Aorta (tissue), 5 donors: ENCODE measurements around the gene KLK8. TPM values are rescaled to one million over a fixed set of nuclear protein-coding genes. Genes with fewer than 3 reads are reported as not detected.

Experiments
- ATAC-seq: fragments of 200-7000 bp; cut with Tn5 transposase; one replicate; pipeline ENCODE4 v1.9.1; 2022; ENCODE audit warnings: moderate library complexity; ENCODE audit not compliant: low FRiP score
- DNase-seq, 2 donors: peaks; one replicate each; pipeline ENCODE4 v3.0.0-alpha.2; 2020
- H3K27ac ChIP-seq, 2 donors: one replicate each; pipeline ENCODE4 v1.5.1; 2013; ENCODE audit warnings: low read length in 2 of 2, mild to moderate bottlenecking in 2 of 2, moderate library complexity in 2 of 2, control low read depth in 1 of 2, inconsistent platforms in 1 of 2, low read depth in 1 of 2
- H3K27me3 ChIP-seq, 2 donors: one replicate each; pipeline ENCODE4 v1.6.1; 2013; ENCODE audit warnings: control low read depth in 1 of 2, low read length in 1 of 2, mild to moderate bottlenecking in 1 of 2, moderate library complexity in 1 of 2; ENCODE audit not compliant: insufficient read depth in 2 of 2, control insufficient read depth in 1 of 2
- H3K36me3 ChIP-seq, 2 donors: one replicate each; pipeline ENCODE4 v1.6.1; 2013; ENCODE audit warnings: control low read depth in 1 of 2, low read length in 1 of 2, mild to moderate bottlenecking in 1 of 2; ENCODE audit not compliant: insufficient read depth in 2 of 2, control insufficient read depth in 1 of 2
- H3K4me1 ChIP-seq, 2 donors: one replicate each; pipeline ENCODE4 v1.6.1; 2013; ENCODE audit warnings: low read length in 2 of 2, control low read depth in 1 of 2, mild to moderate bottlenecking in 1 of 2, moderate library complexity in 1 of 2; ENCODE audit not compliant: insufficient read depth in 2 of 2, control insufficient read depth in 1 of 2
- H3K4me3 ChIP-seq, 2 donors: one replicate each; pipeline ENCODE4 v1.5.1; 2013; ENCODE audit warnings: low read length in 2 of 2, control low read depth in 1 of 2, mild to moderate bottlenecking in 1 of 2
- H3K9me3 ChIP-seq: one replicate; pipeline ENCODE4 v1.6.1; 2013; ENCODE audit warnings: mild to moderate bottlenecking, low read length; ENCODE audit not compliant: control insufficient read depth
- WGBS, 2 donors: extraction: QIAGEN DNeasy Blood & Tissue Kit; methylation state at CpG; one replicate each; pipeline ENCODE4 v1.1.7; 2013; 5-methylcytosine and 5-hydroxymethylcytosine counted together
- intact Hi-C, 2 donors: fragments of 100-400 bp; cut with DNase I; formaldehyde crosslinking; loops; one replicate each; pipeline versions ENCODE4 v1.14.2 to v1.15.0; 2022
- polyA plus RNA-seq, 2 donors: library from polyadenylated mRNA; stranded (reverse); fragments of 200-250 nt; gene quantifications; one replicate each; pipeline ENCODE4 v1.2.3, GENCODE V29; 2013
- total RNA-seq, 2 donors: library from RNA; stranded (reverse); fragmentation: NEBNext Ultra II Directional; extraction: Animal tissue kit (Norgen Biotek cat#: 25700); gene quantifications; one replicate each; pipeline ENCODE4 v1.2.1, GENCODE V29; 2021
- donor health status: healthy with polysubstance abuse.
- donor health status: Bipolar disorder and iron deficiency.
- donor health status: DM: no; HTN: no; CAD: no.
- donor health status: DM: no; HTN: no; CAD: no.
- donor health status: DM: yes; HTN: yes; CAD: no.

Gene KLK8
- total and polyA plus RNA-seq, 4 donors: not detected

- Histone ChIP-seq H3K27me3 (no peaks in the 10 kb centered on the region), H3K4me1 (no peaks in the 10 kb centered on the region), H3K36me3 (no peaks in the 10 kb centered on the region), H3K4me3 (no peak overlapping the region), H3K9me3 (no peaks in the 10 kb centered on the region), H3K27ac (no peak overlapping the region)
- ATAC-seq: no peak
- 60 to 62% methylated on average over 11 of the region's 11 CpGs for WGBS, 2 donors
- no peak for DNase-seq
- intact Hi-C loops: no loop called here
These were observed 19.7 kb downstream of the KLK8 start for GRCh38 chr19:50981587-50982146.

GRCh38 chr19:50980208-50980607, 21.2 kb downstream of the KLK8 start:
- H3K27ac ChIP-seq: no peak overlapping the region
- H3K36me3 ChIP-seq: no peaks in the 10 kb centered on the region
- no peaks in the 10 kb centered on the region for H3K4me1 ChIP-seq
- H3K27me3 ChIP-seq: no peaks in the 10 kb centered on the region
- WGBS, 2 donors: 56 to 60% methylated on average over 13 of the region's 13 CpGs
- DNase-seq (no peak), ATAC-seq (no peak)
- intact Hi-C loops: no loop called here
- H3K9me3 ChIP-seq: no peaks in the 10 kb centered on the region
- no peak overlapping the region for H3K4me3 ChIP-seq

- no peak overlapping the region for H3K4me3 ChIP-seq
- no peaks in the 10 kb centered on the region for H3K27me3 ChIP-seq
These were observed 21.6 kb downstream of the KLK8 start for GRCh38 chr19:50979758-50980157.

GRCh38 chr19:50978772-50979390, 22.5 kb downstream of the KLK8 start:
- ATAC-seq (no peak), DNase-seq (no peak)
- no peaks in the 10 kb centered on the region for H3K9me3 ChIP-seq
- intact Hi-C loops: no loop called here
- no peak overlapping the region for H3K4me3 ChIP-seq
- no peaks in the 10 kb centered on the region for H3K27me3 ChIP-seq
- H3K27ac ChIP-seq: no peak overlapping the region
- H3K4me1 ChIP-seq: no peaks in the 10 kb centered on the region
- WGBS, 2 donors: 51% methylated on average over 5 of the region's 5 CpGs
- H3K36me3 ChIP-seq: no peaks in the 10 kb centered on the region

More at GRCh38 chr19:50979758-50980157, 21.6 kb downstream of the KLK8 start:
- intact Hi-C loops: no loop called here
- WGBS, 2 donors: 17 to 18% methylated on average over 8 of the region's 8 CpGs
- Histone ChIP-seq H3K9me3 (no peaks in the 10 kb centered on the region), H3K27ac (no peak overlapping the region), H3K36me3 (no peaks in the 10 kb centered on the region), H3K4me1 (no peaks in the 10 kb centered on the region)
- DNase-seq: peak in 1 of 2 donors; percentile 25
- no peak for ATAC-seq

GRCh38 chr19:50977626-50978025, 23.8 kb downstream of the KLK8 start:
- no peak overlapping the region for H3K4me3 ChIP-seq
- 68 to 73% methylated on average over 4 of the region's 4 CpGs for WGBS, 2 donors
- no peaks in the 10 kb centered on the region for H3K27me3 ChIP-seq
- H3K9me3 ChIP-seq: no peaks in the 10 kb centered on the region
- no peaks in the 10 kb centered on the region for H3K4me1 ChIP-seq
- DNase-seq (no peak), ATAC-seq (no peak)
- no peaks in the 10 kb centered on the region for H3K36me3 ChIP-seq
- no peak overlapping the region for H3K27ac ChIP-seq
- intact Hi-C loops: no loop called here

- no peak overlapping the region for H3K27ac ChIP-seq
- no peaks in the 10 kb centered on the region for H3K27me3 ChIP-seq
- no peak for ATAC-seq
- intact Hi-C loops: no loop called here
- no peak for DNase-seq
- no peaks in the 10 kb centered on the region for H3K9me3 ChIP-seq
- WGBS, 2 donors: 15 to 19% methylated on average over 7 to 8 of the region's 8 CpGs
- H3K36me3 ChIP-seq: no peaks in the 10 kb centered on the region
- H3K4me1 ChIP-seq: no peaks in the 10 kb centered on the region
- H3K4me3 ChIP-seq: no peak overlapping the region
These were observed 25.6 kb downstream of the KLK8 start for GRCh38 chr19:50975766-50976165.

GRCh38 chr19:50974702-50975556, 26.5 kb downstream of the KLK8 start:
- 2 to 19% methylated on average over 2 to 9 of the region's 9 CpGs for WGBS, 2 donors
- intact Hi-C loops: no loop called here
- no peaks in the 10 kb centered on the region for H3K27me3 ChIP-seq
- DNase-seq: no peak
- no peaks in the 10 kb centered on the region for H3K9me3 ChIP-seq
- no peaks in the 10 kb centered on the region for H3K4me1 ChIP-seq
- no peak overlapping the region for H3K4me3 ChIP-seq
- no peaks in the 10 kb centered on the region for H3K36me3 ChIP-seq
- H3K27ac ChIP-seq: no peak overlapping the region
- no peak for ATAC-seq

GRCh38 chr19:50972795-50973376, 28.5 kb downstream of the KLK8 start:
- Histone ChIP-seq H3K27ac (no peak overlapping the region), H3K4me3 (no peak overlapping the region), H3K27me3 (no peaks in the 10 kb centered on the region), H3K9me3 (no peaks in the 10 kb centered on the region), H3K36me3 (no peaks in the 10 kb centered on the region), H3K4me1 (no peaks in the 10 kb centered on the region)
- DNase-seq: peak in 1 of 2 donors; percentile 40
- 77 to 83% methylated on average over 9 of the region's 9 CpGs for WGBS, 2 donors
- ATAC-seq: no peak
- intact Hi-C loops: no loop called here
